ENCODE data around the gene GTPBP1.
A peak's percentile ranks its signal among the peaks of the same experiment; 100 is the strongest.

GTPBP1 gene

GRCh38 chr22:38705235-38706100 is at the start of gene GTPBP1:
TSS of gene GTPBP1 (plus strand) at chr22:38705944. CDS start at chr22:38705956, 12 bp downstream.
- DNase-seq (ENCODE audit: low spot score): peak; percentile 100

- DNase-seq (ENCODE audit: low spot score): peak; percentile 88
These were observed 49.3 kb upstream of the GTPBP1 start, which contains the start of the genes CBY1 and FAM227A for GRCh38 chr22:38656256-38657044. TSS of gene CBY1 (plus strand) at chr22:38656638. CDS start at chr22:38668055, 11,417 bp downstream. TSS of gene FAM227A (minus strand) at chr22:38656392. CDS start at chr22:38650168, 6,224 bp downstream.

GRCh38 chr22:38657045-38657909 is 48.5 kb upstream of the GTPBP1 start:
- peak; percentile 39 for DNase-seq (ENCODE audit: low spot score)

- DNase-seq (ENCODE audit: low spot score): peak; percentile 16
These were observed 30.9 kb upstream of the GTPBP1 start for GRCh38 chr22:38674888-38675287.

GRCh38 chr22:38675833-38676232 is 29.9 kb upstream of the GTPBP1 start:
- DNase-seq (ENCODE audit: low spot score): no peak

GRCh38 chr22:38681582-38682335 is 24.0 kb upstream of the GTPBP1 start, which contains the start of gene TOMM22:
TSS of gene TOMM22 (plus strand) at chr22:38681957. CDS start at chr22:38681979, 22 bp downstream.
- peak; percentile 89 for DNase-seq (ENCODE audit: low spot score)

GRCh38 chr22:38684895-38685294 is 20.8 kb upstream of the GTPBP1 start:
- DNase-seq (ENCODE audit: low spot score): no peak

GRCh38 chr22:38685761-38686160 is 20.0 kb upstream of the GTPBP1 start:
- DNase-seq (ENCODE audit: low spot score): no peak

GRCh38 chr22:38689651-38690050 is 16.1 kb upstream of the GTPBP1 start:
- DNase-seq (ENCODE audit: low spot score): no peak

GRCh38 chr22:38694049-38694448 is 11.7 kb upstream of the GTPBP1 start:
- DNase-seq (ENCODE audit: low spot score): no peak

- no peak for DNase-seq (ENCODE audit: low spot score)
These were observed 10.8 kb upstream of the GTPBP1 start for GRCh38 chr22:38694940-38695339.

- no peak for DNase-seq (ENCODE audit: low spot score)
These were observed 8.9 kb upstream of the GTPBP1 start for GRCh38 chr22:38696606-38697424.

- DNase-seq (ENCODE audit: low spot score): no peak
These were observed 8.2 kb upstream of the GTPBP1 start for GRCh38 chr22:38697425-38698089.

- DNase-seq (ENCODE audit: low spot score): no peak
These were observed 7.2 kb upstream of the GTPBP1 start for GRCh38 chr22:38698407-38699094.

- DNase-seq (ENCODE audit: low spot score): no peak
These were observed 6.6 kb upstream of the GTPBP1 start for GRCh38 chr22:38699143-38699542.

GRCh38 chr22:38699784-38700183 is 6.0 kb upstream of the GTPBP1 start:
- DNase-seq (ENCODE audit: low spot score): peak; percentile 32

- no peak for DNase-seq (ENCODE audit: low spot score)
These were observed 5.4 kb upstream of the GTPBP1 start for GRCh38 chr22:38700270-38700788.

GRCh38 chr22:38700789-38701628 is 4.7 kb upstream of the GTPBP1 start, which contains the start of gene JOSD1:
TSS of gene JOSD1 (minus strand) at chr22:38700943. CDS start at chr22:38699987, 956 bp downstream.
- DNase-seq (ENCODE audit: low spot score): peak; percentile 93

Data from cerebellar cortex (tissue), 1 donor.